Measurements from ENCODE around the gene SLC49A4. TPM values are rescaled to one million over a fixed set of nuclear protein-coding genes. Genes with fewer than 3 reads are reported as not detected.

SLC49A4 gene
- total RNA-seq, 1 experiment from 2014 or later = 2.7 TPM

- no peak for DNase-seq (ENCODE audit: low read depth)
- in situ Hi-C loops (cut with HindIII; ENCODE audit: low pct_unique_long_range_greater_than_20kb, low sequenced_read_pairs) = no loop called here
Observed at GRCh38 chr3:122824465-122825381, 29.9 kb downstream of the SLC49A4 start.

GRCh38 chr3:122825460-122825859 is 30.6 kb downstream of the SLC49A4 start:
- in situ Hi-C loops (cut with HindIII; ENCODE audit: low pct_unique_long_range_greater_than_20kb, low sequenced_read_pairs) = no loop called here
- DNase-seq (ENCODE audit: low read depth) = no peak

GRCh38 chr3:122826278-122826677 is 31.4 kb downstream of the SLC49A4 start:
- DNase-seq (ENCODE audit: low read depth) = no peak

GRCh38 chr3:122828281-122828680 is 33.4 kb downstream of the SLC49A4 start:
- in situ Hi-C loops (cut with HindIII; ENCODE audit: low pct_unique_long_range_greater_than_20kb, low sequenced_read_pairs) = no loop called here
- DNase-seq (ENCODE audit: low read depth) = no peak

More at GRCh38 chr3:122826278-122826677, 31.4 kb downstream of the SLC49A4 start:
- in situ Hi-C loops (cut with HindIII; ENCODE audit: low pct_unique_long_range_greater_than_20kb, low sequenced_read_pairs) = no loop called here

GRCh38 chr3:122835590-122835989 is 40.7 kb downstream of the SLC49A4 start:
- no peak for DNase-seq (ENCODE audit: low read depth)
- in situ Hi-C loops (cut with HindIII; ENCODE audit: low pct_unique_long_range_greater_than_20kb, low sequenced_read_pairs) = no loop called here

GRCh38 chr3:122843604-122844003 is 48.7 kb downstream of the SLC49A4 start:
- in situ Hi-C loops (cut with HindIII; ENCODE audit: low pct_unique_long_range_greater_than_20kb, low sequenced_read_pairs) = no loop called here

GRCh38 chr3:122857019-122857418 is 62.1 kb downstream of the SLC49A4 start:
- DNase-seq (ENCODE audit: low read depth) = no peak
- in situ Hi-C loops (cut with HindIII; ENCODE audit: low pct_unique_long_range_greater_than_20kb, low sequenced_read_pairs) = no loop called here

More at GRCh38 chr3:122843604-122844003, 48.7 kb downstream of the SLC49A4 start:
- no peak for DNase-seq (ENCODE audit: low read depth)

GRCh38 chr3:122858373-122858772 is 63.5 kb downstream of the SLC49A4 start:
- in situ Hi-C loops (cut with HindIII; ENCODE audit: low pct_unique_long_range_greater_than_20kb, low sequenced_read_pairs) = no loop called here
- no peak for DNase-seq (ENCODE audit: low read depth)

GRCh38 chr3:122859021-122859805 is 64.3 kb downstream of the SLC49A4 start:
- DNase-seq (ENCODE audit: low read depth) = no peak
- in situ Hi-C loops (cut with HindIII; ENCODE audit: low pct_unique_long_range_greater_than_20kb, low sequenced_read_pairs) = no loop called here

GRCh38 chr3:122862381-122862780 is 67.5 kb downstream of the SLC49A4 start:
- in situ Hi-C loops (cut with HindIII; ENCODE audit: low pct_unique_long_range_greater_than_20kb, low sequenced_read_pairs) = no loop called here
- DNase-seq (ENCODE audit: low read depth) = no peak

- in situ Hi-C loops (cut with HindIII; ENCODE audit: low pct_unique_long_range_greater_than_20kb, low sequenced_read_pairs) = no loop called here
- no peak for DNase-seq (ENCODE audit: low read depth)
Observed at GRCh38 chr3:122864498-122864897, 69.6 kb downstream of the SLC49A4 start.

- in situ Hi-C loops (cut with HindIII; ENCODE audit: low pct_unique_long_range_greater_than_20kb, low sequenced_read_pairs) = no loop called here
- no peak for DNase-seq (ENCODE audit: low read depth)
Observed at GRCh38 chr3:122868322-122868721, 73.5 kb downstream of the SLC49A4 start.

GRCh38 chr3:122873741-122874515 is 79.1 kb downstream of the SLC49A4 start:
- no peak for DNase-seq (ENCODE audit: low read depth)
- in situ Hi-C loops (cut with HindIII; ENCODE audit: low pct_unique_long_range_greater_than_20kb, low sequenced_read_pairs) = no loop called here

GRCh38 chr3:122875547-122876127 is 80.8 kb downstream of the SLC49A4 start:
- in situ Hi-C loops (cut with HindIII; ENCODE audit: low pct_unique_long_range_greater_than_20kb, low sequenced_read_pairs) = no loop called here
- no peak for DNase-seq (ENCODE audit: low read depth)

GRCh38 chr3:122880173-122880572 is 85.3 kb downstream of the SLC49A4 start:
- in situ Hi-C loops (cut with HindIII; ENCODE audit: low pct_unique_long_range_greater_than_20kb, low sequenced_read_pairs) = no loop called here
- no peak for DNase-seq (ENCODE audit: low read depth)

- DNase-seq (ENCODE audit: low read depth) = no peak
- in situ Hi-C loops (cut with HindIII; ENCODE audit: low pct_unique_long_range_greater_than_20kb, low sequenced_read_pairs) = no loop called here
Observed at GRCh38 chr3:122880624-122881023, 85.8 kb downstream of the SLC49A4 start.

GRCh38 chr3:122882361-122882947 is 87.6 kb downstream of the SLC49A4 start:
- in situ Hi-C loops (cut with HindIII; ENCODE audit: low pct_unique_long_range_greater_than_20kb, low sequenced_read_pairs) = no loop called here
- DNase-seq (ENCODE audit: low read depth) = no peak

GRCh38 chr3:122886251-122886650 is 91.4 kb downstream of the SLC49A4 start:
- in situ Hi-C loops (cut with HindIII; ENCODE audit: low pct_unique_long_range_greater_than_20kb, low sequenced_read_pairs) = no loop called here
- DNase-seq (ENCODE audit: low read depth) = no peak

All from Caki2 (cell line).